Tibial nerve (tissue), 4 donors: ENCODE data around the gene REEP5. TPM values are rescaled to one million over a fixed set of nuclear protein-coding genes. Genes with fewer than 3 reads are reported as not detected.
"Not testable (repeated sequence)": the region's sequence is repeated elsewhere in the genome, so short reads cannot be mapped to it uniquely, and the experiment has no call there.

Experiments
- DNase-seq, 2 donors: peaks; one replicate each; pipeline ENCODE4 v3.0.0-alpha.2; 2019; ENCODE audit warnings: low spot score in 2 of 2
- H3K27ac ChIP-seq, 4 donors: fragments of 200-600 bp; sonication (generic) in 3 of 4; one replicate each; pipeline ENCODE4 v1.5.1; 2017 to 2019; ENCODE audit warnings: mild to moderate bottlenecking in 1 of 4
- H3K27me3 ChIP-seq, 2 donors: fragments of 200-600 bp; sonication (generic) in 1 of 2; one replicate each; pipeline versions ENCODE4 v1.5.1 to v1.6.0; 2017 to 2019
- H3K36me3 ChIP-seq, 3 donors: fragments of 200-600 bp; sonication (generic); one replicate each; pipeline ENCODE4 v1.5.1; 2018 to 2019
- H3K4me1 ChIP-seq, 4 donors: fragments of 200-600 bp; sonication (generic) in 3 of 4; one replicate each; pipeline ENCODE4 v1.5.1; 2017 to 2019
- H3K4me3 ChIP-seq, 4 donors: fragments of 200-600 bp; sonication (generic) in 3 of 4; one replicate each; pipeline ENCODE4 v1.5.1; 2017 to 2019; ENCODE audit warnings: mild to moderate bottlenecking in 1 of 4, moderate library complexity in 1 of 4
- H3K9me3 ChIP-seq, 4 donors: fragments of 200-600 bp; sonication (generic) in 3 of 4; one replicate each; pipeline ENCODE4 v1.5.1; 2017 to 2019
- CTCF ChIP-seq, 5 experiments: fragments of 200-600 bp in 3 of 5; fragments of 450-650 bp in 2 of 5; sonication (generic) in 3 of 5; IDR thresholded peaks; one replicate each; pipeline ENCODE4 v1.5.1; 2016 to 2019; ENCODE audit warnings: antibody characterized with exemption in 5 of 5, mild to moderate bottlenecking in 3 of 5, moderate library complexity in 2 of 5
- EP300 ChIP-seq, 2 donors: sonication (generic); formaldehyde crosslinking; IDR thresholded peaks; one replicate each; pipeline ENCODE4 v1.6.1; 2017; ENCODE audit warnings: antibody characterized with exemption in 2 of 2, mild to moderate bottlenecking in 1 of 2
- POLR2A ChIP-seq, 2 donors: fragments of 450-650 bp; IDR thresholded peaks; one replicate each; pipeline ENCODE4 v1.6.1; 2017; ENCODE audit warnings: antibody characterized with exemption in 2 of 2, mild to moderate bottlenecking in 2 of 2, moderate library complexity in 2 of 2
- WGBS, 2 donors: methylation state at CpG; one replicate each; pipeline ENCODE4 v1.1.5; 2018; 5-methylcytosine and 5-hydroxymethylcytosine counted together
- total RNA-seq, 4 donors: library from RNA; depleted of rRNA; stranded (reverse); fragments of >200 nt; gene quantifications; one replicate each; pipeline ENCODE4 v1.1.0, GENCODE V29; 2016

REEP5 gene
- total RNA-seq, 4 donors from 2014 or later: 81.9 to 101 (median 94.6) TPM

GRCh38 chr5:112965733-112966306, 43.8 kb upstream of the REEP5 start:
- DNase-seq: no peak
- Histone ChIP-seq H3K4me1 (peaks cover 0 to 13% (median 0%) of the 10 kb centered on the region in 4 donors), H3K36me3 (no peaks in the 10 kb centered on the region), H3K27me3 (no peaks in the 10 kb centered on the region), H3K4me3 (no peak overlapping the region), H3K9me3 (no peaks in the 10 kb centered on the region), H3K27ac (no peak overlapping the region)
- TF ChIP-seq CTCF (IDR thresholded peaks at IDR 0.05) (no peak), POLR2A (IDR thresholded peaks at IDR 0.05) (no peak), EP300 (IDR thresholded peaks at IDR 0.05) (no peak)
- whole genome bisulfite sequencing, 2 donors: 94 to 95% methylated on average over 8 of the region's 8 CpGs

GRCh38 chr5:112963374-112963733, 41.3 kb upstream of the REEP5 start:
- 95 to 100% methylated on average over 3 of the region's 3 CpGs for WGBS, 2 donors
- DNase-seq, H3K27me3 ChIP-seq, H3K4me3 ChIP-seq, H3K36me3 ChIP-seq, H3K9me3 ChIP-seq: not testable (repeated sequence)
- H3K4me1 ChIP-seq: peaks cover 0 to 30% (median 3%) of the 10 kb centered on the region in 4 donors
- peak overlapping the region in 2 of 4 donors; percentile 46 to 64 for H3K27ac ChIP-seq

GRCh38 chr5:112960863-112961504, 39.0 kb upstream of the REEP5 start:
- Histone ChIP-seq H3K9me3 (no peaks in the 10 kb centered on the region), H3K4me3 (no peak overlapping the region), H3K27me3 (no peaks in the 10 kb centered on the region), H3K4me1 (peaks cover 0 to 44% (median 9%) of the 10 kb centered on the region in 4 donors), H3K36me3 (no peaks in the 10 kb centered on the region), H3K27ac (no peak overlapping the region)
- WGBS, 2 donors: 73 to 75% methylated on average over 6 of the region's 6 CpGs
- no peak for DNase-seq
- TF ChIP-seq EP300 (IDR thresholded peaks at IDR 0.05) (no peak), CTCF (IDR thresholded peaks at IDR 0.05) (no peak), POLR2A (IDR thresholded peaks at IDR 0.05) (no peak)

GRCh38 chr5:112960315-112960714, 38.3 kb upstream of the REEP5 start:
- DNase-seq: no peak
- Histone ChIP-seq H3K4me1 (peaks cover 0 to 44% (median 9%) of the 10 kb centered on the region in 4 donors), H3K4me3 (no peak overlapping the region), H3K27ac (no peak overlapping the region), H3K27me3 (no peaks in the 10 kb centered on the region), H3K36me3 (no peaks in the 10 kb centered on the region), H3K9me3 (no peaks in the 10 kb centered on the region)
- whole genome bisulfite sequencing, 2 donors: 92 to 93% methylated on average over 1 of the region's 1 CpG
- TF ChIP-seq CTCF (IDR thresholded peaks at IDR 0.05) (no peak), EP300 (IDR thresholded peaks at IDR 0.05) (no peak), POLR2A (IDR thresholded peaks at IDR 0.05) (no peak)

GRCh38 chr5:112959872-112960271, 37.8 kb upstream of the REEP5 start:
- H3K27ac ChIP-seq, H3K4me3 ChIP-seq, H3K27me3 ChIP-seq, H3K9me3 ChIP-seq, H3K36me3 ChIP-seq, DNase-seq: not testable (repeated sequence)
- H3K4me1 ChIP-seq: peaks cover 0 to 44% (median 9%) of the 10 kb centered on the region in 4 donors
- 93 to 94% methylated on average over 8 of the region's 8 CpGs for WGBS, 2 donors
